Measurements from ENCODE around the gene DMXL2. TPM values are rescaled to one million over a fixed set of nuclear protein-coding genes. Genes with fewer than 3 reads are reported as not detected.

DMXL2 gene
- total RNA-seq, 2 experiments from 2014 or later = 9.0 to 9.3 TPM

DNA sequence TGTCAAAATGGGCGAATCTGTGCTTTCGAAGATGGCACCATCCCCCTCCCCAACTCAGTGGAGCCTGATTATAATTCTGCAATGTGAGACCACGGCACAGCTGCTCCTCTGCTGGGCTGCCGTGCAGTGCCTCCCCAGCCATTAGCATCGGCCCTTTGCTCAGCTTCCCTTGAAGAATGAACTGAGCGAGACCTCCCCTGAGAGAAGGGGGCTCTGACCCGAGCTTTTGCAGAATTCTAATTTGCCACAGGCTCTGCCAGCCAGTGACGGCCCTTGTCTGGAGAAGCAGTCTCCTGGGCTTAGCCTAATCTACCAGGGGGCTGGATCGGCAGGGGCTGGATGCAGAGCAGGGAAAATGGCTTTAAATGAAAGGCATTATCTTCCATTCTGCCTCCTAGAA is 223.9 kb downstream of the DMXL2 start:
- ChIA-PET POLR2A (no interaction called here), CTCF (no interaction called here)
- Mint-ChIP-seq H3K4me3 (no peak overlapping the region), H3K36me3 (ENCODE audit: low read depth) (no peaks in the 10 kb centered on the region), H3K4me1 (no peaks in the 10 kb centered on the region), H3K27ac (no peak overlapping the region), H3K9me3 (no peaks in the 10 kb centered on the region), H3K27me3 (peaks cover 7% of the 10 kb centered on the region)
- DNase-seq = no peak

Other genes with a start within 250 kb of the DMXL2 start
- not detected for gene SCG3, start 58.7 kb upstream of the DMXL2 start, total RNA-seq
- gene LYSMD2, start 114.9 kb upstream of the DMXL2 start, total RNA-seq = 10 to 100 TPM; 18.2 to 23.6 TPM
- 10 to 100 TPM; 10.9 to 12.8 TPM for gene TMOD2, start 128.8 kb upstream of the DMXL2 start, total RNA-seq
- gene TMOD3, start 206.9 kb upstream of the DMXL2 start, total RNA-seq = 10 to 100 TPM; 66.0 to 66.1 TPM

All from activated CD4-positive, alpha-beta T cell treated with anti-CD3 and anti-CD28 coated beads, Interleukin-2, amount 10 ng/mL, durations not matched to agents 7 days and 5 days (primary cell).